Thoracic aorta (tissue), 2 donors: ENCODE results near the gene GTSF1L. TPM values are rescaled to one million over a fixed set of nuclear protein-coding genes. Genes with fewer than 3 reads are reported as not detected.

Source experiments
- ATAC-seq: fragments of 150-250 bp; one replicate; pipeline ENCODE4 v1.8.0; 2017; ENCODE audit warnings: low read depth; ENCODE audit not compliant: insufficient number of reproducible peaks, low FRiP score
- DNase-seq: peaks from one replicate; pipeline ENCODE4 v3.0.0-alpha.2; 2020; ENCODE audit warnings: low spot score
- H3K27ac ChIP-seq, 2 donors: fragments of 200-600 bp; sonication (generic); 1 replicate in 1 of 2; 2 replicates in 1 of 2; pipeline ENCODE4 v1.5.1; 2016; ENCODE audit warnings: mild to moderate bottlenecking in 2 of 2, moderate library complexity in 2 of 2
- H3K27me3 ChIP-seq: fragments of 200-600 bp; sonication (generic); replicated peaks from 2 replicates; pipeline ENCODE4 v1.6.0; 2016; ENCODE audit warnings: mild to moderate bottlenecking; ENCODE audit not compliant: insufficient read depth
- H3K36me3 ChIP-seq: fragments of 200-600 bp; sonication (generic); one replicate; pipeline ENCODE4 v1.5.1; 2016
- H3K4me1 ChIP-seq, 2 donors: fragments of 200-600 bp; sonication (generic); 1 replicate in 1 of 2; 2 replicates in 1 of 2; pipeline versions ENCODE4 v1.5.1 to v1.6.0; 2016; ENCODE audit warnings: low read depth in 2 of 2, mild to moderate bottlenecking in 1 of 2; ENCODE audit not compliant: control insufficient read depth in 1 of 2
- H3K4me3 ChIP-seq: fragments of 200-600 bp; sonication (generic); 2 replicates; pipeline ENCODE4 v1.5.1; 2016; ENCODE audit warnings: mild to moderate bottlenecking
- H3K9me3 ChIP-seq: fragments of 200-600 bp; sonication (generic); 2 replicates; pipeline ENCODE4 v1.5.1; 2016
- total RNA-seq, 2 donors: library from RNA; depleted of rRNA; stranded (reverse); fragments of >200 nt; gene quantifications; one replicate each; pipeline versions ENCODE4 v1.1.0 to v1.2.3, GENCODE V29; 2016
- TF ChIP-seq, protein P1 (sequence below): fragments of 200-600 bp; sonication (generic); IDR thresholded peaks from one replicate; pipeline ENCODE4 v1.5.1; 2019; ENCODE audit warnings: antibody characterized with exemption

GTSF1L gene
- total RNA-seq, 2 donors from 2014 or later: not detected

GRCh38 chr20:43716123-43716522 lies 10.7 kb downstream of the GTSF1L start:
- ATAC-seq: no peak
- no peaks in the 10 kb centered on the region for H3K4me1 ChIP-seq
- DNase-seq: no peak
- no peaks in the 10 kb centered on the region for H3K36me3 ChIP-seq
- H3K4me3 ChIP-seq: no peak overlapping the region
- no peak overlapping the region for H3K27ac ChIP-seq
- H3K9me3 ChIP-seq: no peaks in the 10 kb centered on the region
- no peaks in the 10 kb centered on the region for H3K27me3 ChIP-seq
- TF ChIP-seq, protein P1, sequence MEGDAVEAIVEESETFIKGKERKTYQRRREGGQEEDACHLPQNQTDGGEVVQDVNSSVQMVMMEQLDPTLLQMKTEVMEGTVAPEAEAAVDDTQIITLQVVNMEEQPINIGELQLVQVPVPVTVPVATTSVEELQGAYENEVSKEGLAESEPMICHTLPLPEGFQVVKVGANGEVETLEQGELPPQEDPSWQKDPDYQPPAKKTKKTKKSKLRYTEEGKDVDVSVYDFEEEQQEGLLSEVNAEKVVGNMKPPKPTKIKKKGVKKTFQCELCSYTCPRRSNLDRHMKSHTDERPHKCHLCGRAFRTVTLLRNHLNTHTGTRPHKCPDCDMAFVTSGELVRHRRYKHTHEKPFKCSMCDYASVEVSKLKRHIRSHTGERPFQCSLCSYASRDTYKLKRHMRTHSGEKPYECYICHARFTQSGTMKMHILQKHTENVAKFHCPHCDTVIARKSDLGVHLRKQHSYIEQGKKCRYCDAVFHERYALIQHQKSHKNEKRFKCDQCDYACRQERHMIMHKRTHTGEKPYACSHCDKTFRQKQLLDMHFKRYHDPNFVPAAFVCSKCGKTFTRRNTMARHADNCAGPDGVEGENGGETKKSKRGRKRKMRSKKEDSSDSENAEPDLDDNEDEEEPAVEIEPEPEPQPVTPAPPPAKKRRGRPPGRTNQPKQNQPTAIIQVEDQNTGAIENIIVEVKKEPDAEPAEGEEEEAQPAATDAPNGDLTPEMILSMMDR: no peak

DNA sequence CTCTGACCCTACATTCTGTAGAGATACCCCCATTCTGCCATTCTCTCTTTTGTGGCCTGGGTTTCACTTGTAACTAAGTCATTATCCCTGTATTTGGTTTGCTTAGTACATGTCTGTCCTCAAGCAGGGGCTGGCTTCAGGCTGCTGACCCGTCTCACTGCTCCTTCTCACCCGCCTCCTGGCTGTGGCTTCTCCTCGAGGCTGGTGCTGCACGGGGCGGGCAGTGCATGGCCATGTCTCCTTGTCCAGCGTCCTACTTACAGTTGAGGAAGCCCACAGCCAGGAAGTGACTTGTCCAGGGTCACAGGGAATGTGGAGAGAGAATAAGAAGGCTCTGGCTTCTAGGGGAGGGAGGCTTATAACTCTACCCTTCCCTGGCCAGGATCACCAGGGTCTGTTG lies 11.3 kb downstream of the GTSF1L start:
- Histone ChIP-seq H3K27me3 (no peaks in the 10 kb centered on the region), H3K9me3 (no peaks in the 10 kb centered on the region), H3K27ac (no peak overlapping the region), H3K36me3 (no peaks in the 10 kb centered on the region), H3K4me1 (no peaks in the 10 kb centered on the region), H3K4me3 (no peak overlapping the region)
- DNase-seq: no peak
- TF ChIP-seq, protein P1: no peak
- ATAC-seq: no peak

DNA sequence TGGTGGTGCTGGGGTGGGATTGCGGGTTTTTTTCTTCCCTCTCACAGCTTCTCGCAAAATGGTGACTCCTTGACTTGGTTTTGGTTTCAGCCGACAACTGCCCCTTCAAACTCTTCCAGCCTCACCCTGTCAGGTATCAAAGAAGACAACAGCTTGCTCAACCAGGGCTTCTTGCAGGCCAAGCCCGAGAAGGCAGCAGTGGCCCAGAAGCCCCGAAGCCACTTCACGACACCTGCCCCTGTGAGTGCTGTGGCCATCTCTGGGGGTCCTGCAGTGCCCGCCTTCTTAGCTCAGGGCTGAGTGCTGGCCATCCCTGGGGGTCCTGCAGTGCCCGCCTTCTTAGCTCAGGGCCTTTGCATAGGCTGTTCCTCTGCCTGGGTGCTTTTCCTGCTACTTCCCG lies 11.8 kb downstream of the GTSF1L start:
- no peak for ATAC-seq

DNA sequence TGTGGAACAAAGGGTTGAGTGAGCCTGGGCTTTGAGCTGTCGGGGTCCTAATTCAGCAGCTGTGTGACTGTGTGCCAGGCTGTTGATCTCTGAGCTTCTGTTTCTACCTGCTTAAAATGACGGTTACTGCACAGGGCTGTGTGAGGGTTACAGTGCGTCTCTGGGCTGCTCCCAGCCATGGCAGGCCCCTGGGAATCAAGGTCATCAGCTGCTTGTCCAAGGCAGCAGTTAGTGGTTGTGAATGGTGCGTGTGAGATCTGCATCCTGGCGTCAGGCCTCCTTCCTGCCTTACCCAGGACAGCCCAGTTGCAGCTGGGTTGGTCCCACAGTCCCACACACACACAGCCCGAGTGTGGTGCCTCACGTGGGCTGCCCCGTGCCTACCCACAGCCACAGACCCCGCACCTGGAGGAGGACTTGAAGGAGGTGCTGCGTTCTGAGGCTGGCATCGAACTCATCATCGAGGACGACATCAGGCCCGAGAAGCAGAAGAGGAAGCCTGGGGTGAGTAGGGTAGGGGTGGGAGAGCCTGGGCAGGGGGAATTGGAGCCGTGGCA lies 15.6 kb downstream of the GTSF1L start:
- H3K27ac ChIP-seq: no peak overlapping the region

More for the DNA sequence above, 11.8 kb downstream of the GTSF1L start:
- H3K4me3 ChIP-seq: no peak overlapping the region
- no peaks in the 10 kb centered on the region for H3K9me3 ChIP-seq
- DNase-seq: no peak
- TF ChIP-seq, protein P1: no peak
- H3K4me1 ChIP-seq: no peaks in the 10 kb centered on the region
- H3K36me3 ChIP-seq: no peaks in the 10 kb centered on the region
- H3K27ac ChIP-seq: no peak overlapping the region
- no peaks in the 10 kb centered on the region for H3K27me3 ChIP-seq

GRCh38 chr20:43710370-43711044 lies 16.3 kb downstream of the GTSF1L start:
- Histone ChIP-seq H3K27me3 (no peaks in the 10 kb centered on the region), H3K4me3 (no peak overlapping the region), H3K4me1 (no peaks in the 10 kb centered on the region), H3K9me3 (no peaks in the 10 kb centered on the region), H3K27ac (no peak overlapping the region), H3K36me3 (no peaks in the 10 kb centered on the region)
- DNase-seq: no peak
- TF ChIP-seq, protein P1: no peak
- ATAC-seq: no peak

More for the DNA sequence above, 15.6 kb downstream of the GTSF1L start:
- Histone ChIP-seq H3K9me3 (no peaks in the 10 kb centered on the region), H3K4me3 (no peak overlapping the region), H3K27me3 (no peaks in the 10 kb centered on the region), H3K36me3 (no peaks in the 10 kb centered on the region), H3K4me1 (no peaks in the 10 kb centered on the region)
- TF ChIP-seq, protein P1: no peak
- ATAC-seq (no peak), DNase-seq (no peak)
